Peyer's patch (tissue), 4 donors: ENCODE results near the gene LIMK1.

ENCODE experiments used
- POLR2A ChIP-seq, 2 donors: fragments of 450-650 bp; IDR thresholded peaks; one replicate each; pipeline ENCODE4 v1.5.1; 2017; ENCODE audit warnings: antibody characterized with exemption in 2 of 2, mild to moderate bottlenecking in 2 of 2, moderate library complexity in 2 of 2
- TF ChIP-seq, protein P1 (sequence below), 6 experiments: fragments of 450-650 bp in 4 of 6; fragments of 200-600 bp in 2 of 6; sonication (generic) in 1 of 6; IDR thresholded peaks; one replicate each; pipeline ENCODE4 v1.5.1; 2017 to 2019; ENCODE audit warnings: antibody characterized with exemption in 6 of 6, mild to moderate bottlenecking in 3 of 6, moderate library complexity in 1 of 6

DNA sequence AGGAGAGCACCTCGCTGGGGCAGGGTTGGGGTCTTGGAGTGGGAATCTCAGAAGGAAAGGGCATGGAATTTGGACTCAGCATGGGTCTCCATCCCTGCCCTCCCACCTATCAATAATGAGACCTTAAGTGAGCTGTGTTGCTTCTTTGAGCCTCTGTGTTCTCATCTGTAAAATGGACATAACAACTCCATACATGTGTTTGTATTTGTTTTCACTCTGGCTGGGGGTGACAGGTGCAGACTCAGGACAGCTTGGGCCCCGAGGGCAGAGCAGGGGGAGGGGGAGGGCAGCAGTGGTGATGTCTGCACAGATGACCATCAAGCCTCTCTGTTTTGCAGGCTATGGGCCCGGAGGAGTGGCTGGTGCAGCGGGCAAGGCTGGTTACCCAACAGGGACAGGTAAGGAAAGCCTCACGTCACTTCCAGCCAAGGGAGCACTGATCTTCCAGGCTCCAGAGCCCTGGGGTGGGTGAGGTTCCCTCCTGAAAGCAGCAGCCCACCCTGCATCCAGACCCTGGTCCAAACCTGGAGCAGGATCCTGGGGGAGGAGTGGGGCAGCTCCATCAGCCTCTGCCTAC, 35.7 kb upstream of the LIMK1 start:
- TF ChIP-seq, protein P1, sequence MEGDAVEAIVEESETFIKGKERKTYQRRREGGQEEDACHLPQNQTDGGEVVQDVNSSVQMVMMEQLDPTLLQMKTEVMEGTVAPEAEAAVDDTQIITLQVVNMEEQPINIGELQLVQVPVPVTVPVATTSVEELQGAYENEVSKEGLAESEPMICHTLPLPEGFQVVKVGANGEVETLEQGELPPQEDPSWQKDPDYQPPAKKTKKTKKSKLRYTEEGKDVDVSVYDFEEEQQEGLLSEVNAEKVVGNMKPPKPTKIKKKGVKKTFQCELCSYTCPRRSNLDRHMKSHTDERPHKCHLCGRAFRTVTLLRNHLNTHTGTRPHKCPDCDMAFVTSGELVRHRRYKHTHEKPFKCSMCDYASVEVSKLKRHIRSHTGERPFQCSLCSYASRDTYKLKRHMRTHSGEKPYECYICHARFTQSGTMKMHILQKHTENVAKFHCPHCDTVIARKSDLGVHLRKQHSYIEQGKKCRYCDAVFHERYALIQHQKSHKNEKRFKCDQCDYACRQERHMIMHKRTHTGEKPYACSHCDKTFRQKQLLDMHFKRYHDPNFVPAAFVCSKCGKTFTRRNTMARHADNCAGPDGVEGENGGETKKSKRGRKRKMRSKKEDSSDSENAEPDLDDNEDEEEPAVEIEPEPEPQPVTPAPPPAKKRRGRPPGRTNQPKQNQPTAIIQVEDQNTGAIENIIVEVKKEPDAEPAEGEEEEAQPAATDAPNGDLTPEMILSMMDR (IDR thresholded peaks at IDR 0.05), result no peak
- TF ChIP-seq POLR2A (IDR thresholded peaks at IDR 0.05), result no peak
